Activated naive CD4-positive, alpha-beta T cell (primary cell): ENCODE measurements around the gene ANKRD55.

Experiments used
- DNase-seq, 4 experiments: peaks; one replicate each; lab custom pipeline; 2025; lab: John Stamatoyannopoulos, UW

Gene ANKRD55

DNA sequence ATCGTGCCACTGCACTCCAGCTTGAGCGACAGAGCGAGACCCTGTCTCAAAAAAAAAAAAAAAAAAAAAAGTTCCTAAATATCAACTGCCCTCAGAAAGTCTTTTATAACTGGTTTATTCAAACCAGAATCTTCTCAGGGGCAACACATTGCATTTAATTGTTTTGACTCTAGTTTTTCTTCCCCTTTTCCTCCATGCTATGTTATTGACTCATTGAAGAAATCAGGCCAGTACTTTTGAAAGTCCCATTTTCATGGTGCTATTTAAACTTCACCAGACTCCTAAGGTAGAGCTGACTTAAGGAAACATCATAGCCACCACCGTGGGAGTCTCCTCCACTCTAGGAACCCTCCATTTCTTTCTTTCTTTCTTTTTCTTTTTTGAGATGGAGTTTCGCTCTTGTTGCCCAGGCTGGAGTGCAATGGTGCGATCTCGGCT is 155.3 kb downstream of the ANKRD55 start:
- no peak for DNase-seq

DNA sequence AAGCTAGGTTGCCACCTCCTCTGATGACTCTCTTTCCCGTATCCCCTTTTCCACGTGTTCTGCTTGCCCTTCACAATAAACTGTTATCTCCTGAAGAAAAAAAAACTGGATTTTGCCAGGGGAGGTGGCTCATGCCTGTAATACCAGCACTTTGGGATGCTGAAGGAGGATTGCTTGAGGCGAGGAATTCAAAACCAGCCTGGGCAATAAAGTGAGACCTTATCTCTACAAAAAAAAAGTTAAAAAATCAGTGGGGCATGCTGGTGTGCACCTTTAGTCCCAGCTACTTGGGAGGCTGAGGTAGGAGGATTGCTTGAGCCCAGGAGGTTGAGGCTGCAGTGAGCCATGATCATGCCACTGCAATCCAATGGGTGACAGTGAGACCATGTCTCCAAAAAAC is 156.6 kb downstream of the ANKRD55 start:
- DNase-seq, result no peak

DNA sequence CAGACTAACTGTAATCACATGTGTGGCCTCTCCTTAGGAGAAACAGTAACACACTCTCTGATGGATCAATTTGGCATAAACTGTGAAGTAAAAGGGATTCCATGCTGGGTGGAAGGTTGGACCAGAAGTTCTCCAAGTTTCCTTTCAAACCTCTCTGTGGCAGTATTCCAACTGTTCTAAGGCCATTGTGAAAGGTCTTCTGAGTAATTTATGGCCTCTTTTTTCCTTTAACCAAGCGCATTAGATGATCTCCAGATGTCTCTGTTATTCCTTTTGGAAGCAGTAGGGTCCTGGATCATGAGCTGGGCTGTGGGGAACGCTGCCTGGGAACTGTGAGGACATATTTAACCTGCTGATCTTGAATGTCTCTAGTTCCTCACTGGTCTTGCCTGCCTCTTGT is 157.8 kb downstream of the ANKRD55 start:
- DNase-seq, result no peak

GRCh38 chr5:56072863-56073766 is 160.0 kb downstream of the ANKRD55 start:
- no peak for DNase-seq

DNA sequence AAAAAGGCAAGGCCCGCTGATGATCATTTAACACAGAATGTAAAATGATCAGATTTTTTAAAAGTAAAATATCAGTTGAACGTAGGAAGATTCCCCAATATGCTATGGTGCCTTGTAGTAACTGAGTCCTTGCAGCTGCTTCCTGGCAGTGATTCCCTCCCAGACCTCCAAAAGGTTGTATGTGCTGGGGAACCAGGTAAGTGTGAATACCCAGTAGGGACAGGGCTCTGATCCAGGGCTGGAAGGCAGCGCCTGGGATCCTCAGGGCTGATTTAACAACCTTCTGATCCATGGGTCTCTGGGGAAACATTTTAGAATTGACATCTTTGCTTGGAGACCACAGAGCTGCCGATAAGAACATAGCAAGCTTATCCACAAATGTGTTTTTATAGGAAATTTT is 161.7 kb downstream of the ANKRD55 start:
- no peak for DNase-seq

GRCh38 chr5:56070851-56071465 is 162.2 kb downstream of the ANKRD55 start:
- DNase-seq, result no peak

- DNase-seq, result no peak
Observed at GRCh38 chr5:56069652-56070226, 163.4 kb downstream of the ANKRD55 start.

DNA sequence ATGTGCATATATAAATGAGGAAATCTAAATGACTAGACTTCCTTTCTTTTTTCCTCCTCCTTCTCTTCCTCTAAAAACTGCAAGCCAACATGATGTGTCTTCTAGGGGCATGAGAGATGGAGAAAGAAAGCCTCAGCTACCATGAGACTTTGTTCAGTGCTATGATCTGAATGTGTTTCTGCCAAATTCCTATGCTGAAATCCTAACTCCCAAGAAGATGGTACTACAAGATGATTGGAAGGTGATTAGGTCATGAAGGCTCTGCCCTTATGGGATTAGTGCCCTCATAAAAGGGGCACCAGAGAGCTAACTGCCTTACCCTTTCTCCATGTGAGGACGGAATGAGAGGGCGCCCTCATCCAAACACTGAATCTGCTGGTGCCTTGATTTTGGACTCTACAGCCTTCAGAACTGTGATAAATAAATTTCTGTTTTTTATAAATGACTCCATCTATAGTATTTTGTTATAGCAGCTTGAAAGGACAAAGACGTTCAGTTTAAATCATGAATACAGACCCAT is 166.1 kb downstream of the ANKRD55 start:
- no peak for DNase-seq

DNA sequence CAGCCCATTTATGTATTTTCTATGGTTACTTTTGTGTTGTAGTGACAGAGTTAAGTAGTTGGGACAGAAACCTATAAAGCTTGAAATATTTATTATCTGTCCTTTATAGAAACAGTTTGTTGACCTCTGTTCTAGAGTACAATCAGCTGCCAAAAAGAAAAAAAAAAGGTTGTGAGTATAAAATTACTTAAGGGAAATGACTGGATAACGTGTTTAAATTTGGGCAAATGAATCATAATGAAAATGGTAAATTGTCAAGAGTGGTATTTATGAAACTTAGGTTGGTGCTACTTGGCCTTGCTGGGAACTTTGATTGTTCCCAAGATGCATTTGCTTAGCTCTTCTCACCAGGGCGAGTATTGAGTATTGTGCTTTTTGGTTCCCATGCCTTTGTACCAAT is 168.1 kb downstream of the ANKRD55 start:
- no peak for DNase-seq

GRCh38 chr5:56060276-56061110 is 172.6 kb downstream of the ANKRD55 start:
- no peak for DNase-seq

- no peak for DNase-seq
Observed at GRCh38 chr5:56059854-56060253, 173.3 kb downstream of the ANKRD55 start.

DNA sequence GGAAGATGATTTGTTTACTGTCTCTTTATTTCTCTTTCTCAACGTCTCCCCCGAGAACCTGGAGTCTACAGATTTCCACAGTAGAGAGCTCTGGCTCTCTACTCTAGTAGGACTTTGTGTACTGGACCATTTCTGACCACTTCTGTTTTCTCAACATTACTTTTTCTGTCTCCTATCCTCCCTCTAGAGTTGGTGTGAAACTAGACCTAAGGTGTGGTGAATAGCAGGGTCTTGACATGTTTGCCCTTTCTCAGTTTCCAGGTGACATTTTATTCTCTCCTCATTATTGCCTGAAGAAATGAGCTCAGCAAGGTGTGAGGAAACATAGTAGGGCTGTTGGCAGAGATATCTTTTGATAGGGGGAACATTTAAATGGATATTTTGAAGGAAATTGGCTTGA is 176.3 kb downstream of the ANKRD55 start:
- DNase-seq, result no peak

- no peak for DNase-seq
Observed at GRCh38 chr5:56055859-56056258, 177.3 kb downstream of the ANKRD55 start.

GRCh38 chr5:56055287-56055686 is 177.8 kb downstream of the ANKRD55 start:
- no peak for DNase-seq

- no peak for DNase-seq
Observed at GRCh38 chr5:56054666-56055065, 178.5 kb downstream of the ANKRD55 start.

DNA sequence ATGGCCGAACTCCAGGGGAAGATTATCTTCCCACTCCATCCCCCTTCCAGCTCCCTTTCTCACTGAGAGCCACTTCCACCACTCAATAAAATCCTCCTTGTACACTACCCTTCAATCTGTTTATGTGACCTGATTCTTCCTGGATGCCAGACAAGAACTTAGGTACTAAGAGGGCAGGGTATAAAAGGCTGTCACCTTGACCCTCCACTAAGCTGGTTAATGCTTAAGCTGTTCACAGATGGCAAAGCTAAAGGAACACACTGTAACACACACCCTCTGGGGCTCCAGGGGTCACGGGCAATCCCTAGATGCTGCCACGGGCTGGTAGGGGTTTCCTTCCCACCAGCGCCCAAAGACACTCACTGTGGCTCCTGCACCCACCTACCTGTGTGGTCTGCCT is 179.8 kb downstream of the ANKRD55 start:
- DNase-seq, result no peak

DNA sequence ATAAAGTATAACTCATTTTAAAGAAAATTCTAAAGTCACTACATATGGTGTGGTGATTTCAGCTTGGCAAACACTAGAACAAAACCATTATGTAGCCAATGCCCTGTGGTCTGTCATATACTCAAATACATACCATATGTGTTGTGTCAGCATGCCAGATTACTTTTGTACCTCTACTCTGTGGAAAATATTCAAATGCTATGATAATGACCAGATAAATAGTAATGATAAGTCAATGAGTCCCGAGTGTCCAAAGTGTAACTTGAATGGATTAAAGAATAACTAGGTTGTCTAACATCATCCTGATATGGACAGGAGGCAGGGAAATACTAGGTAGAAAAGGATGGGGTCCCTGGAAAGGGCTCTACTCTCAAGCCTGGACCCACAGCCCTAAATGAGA is 180.4 kb downstream of the ANKRD55 start:
- DNase-seq, result no peak

DNA sequence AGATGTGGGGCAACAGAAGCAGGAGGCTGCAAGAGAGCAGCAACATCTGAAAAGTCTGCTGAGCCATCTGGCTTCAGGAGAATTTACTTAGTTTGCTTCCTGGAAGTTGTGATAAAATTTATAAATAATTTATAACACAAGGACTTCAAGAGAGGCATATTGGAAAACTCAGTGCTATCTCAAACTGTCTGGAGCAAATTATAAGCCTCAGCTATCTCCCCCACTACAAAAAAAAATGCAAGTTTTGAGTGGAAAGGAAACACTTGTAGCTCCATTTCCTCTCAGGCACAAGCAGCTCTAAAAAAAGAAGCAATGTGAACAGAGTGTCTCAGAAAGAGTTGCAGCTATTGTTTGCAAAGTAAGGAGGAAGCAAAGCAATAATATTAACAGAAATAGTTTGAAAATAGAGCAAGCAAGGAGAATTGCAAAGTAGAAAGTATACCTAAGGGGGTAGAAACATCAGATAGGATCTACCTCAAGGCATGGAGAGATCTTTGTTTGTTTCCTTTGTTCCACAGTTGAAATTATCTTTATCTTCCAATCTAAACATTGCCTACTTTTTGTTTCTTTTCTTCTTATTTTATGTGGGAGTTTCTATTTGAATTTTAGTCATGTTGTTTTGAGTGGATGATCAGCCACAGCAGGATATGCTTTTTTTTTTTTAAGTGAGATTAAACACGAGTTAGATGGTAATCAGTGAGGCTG is 182.4 kb downstream of the ANKRD55 start:
- no peak for DNase-seq
